DND-41 (cell line): ENCODE results near the gene IRX2.

Experiments
- ATAC-seq: fragments of 200-7000 bp; cut with Tn5 transposase; 3 replicates; pipeline ENCODE4 v1.9.1; 2021; ENCODE audit warnings: low read depth; ENCODE audit not compliant: insufficient read depth
- DNase-seq: peaks from one replicate; pipeline ENCODE4 v3.0.0-alpha.2; 2020
- H2AFZ ChIP-seq: 2 replicates; pipeline ENCODE4 v1.6.0; 2012; ENCODE audit warnings: low read depth, low read length
- H3K27ac ChIP-seq: 2 replicates; pipeline ENCODE4 v1.5.1; 2012; ENCODE audit warnings: low read length, inconsistent platforms
- H3K27me3 ChIP-seq: fragments of 200-600 bp; sonication (generic); 2 replicates; pipeline ENCODE4 v1.6.0; 2012; ENCODE audit warnings: low read length, mild to moderate bottlenecking, inconsistent platforms; ENCODE audit not compliant: insufficient read depth, poor library complexity
- H3K36me3 ChIP-seq: 2 replicates; pipeline ENCODE4 v1.5.1; 2012; ENCODE audit warnings: low read length, inconsistent platforms; ENCODE audit not compliant: insufficient read depth
- H3K4me1 ChIP-seq: 2 replicates; pipeline ENCODE4 v1.5.1; 2012; ENCODE audit warnings: mild to moderate bottlenecking, low read length; ENCODE audit not compliant: insufficient read depth
- H3K4me2 ChIP-seq: 2 replicates; pipeline ENCODE4 v1.6.0; 2012; ENCODE audit warnings: mild to moderate bottlenecking, moderate library complexity, low read length, inconsistent platforms; ENCODE audit not compliant: insufficient read depth
- H3K4me3 ChIP-seq, 2 experiments: fragments of 200-600 bp in 1 of 2; shearing (Covaris generic) in 1 of 2; 2 replicates each; pipeline ENCODE4 v1.5.1; 2012 to 2016; ENCODE audit warnings: inconsistent platforms in 2 of 2, low read length in 2 of 2, mild to moderate bottlenecking in 2 of 2, low read depth in 1 of 2, moderate library complexity in 1 of 2
- H3K79me2 ChIP-seq: 2 replicates; pipeline ENCODE4 v1.6.0; 2012; ENCODE audit warnings: low read length, inconsistent platforms; ENCODE audit not compliant: insufficient read depth
- H3K9ac ChIP-seq: 2 replicates; pipeline ENCODE4 v1.6.0; 2012; ENCODE audit warnings: low read depth, mild to moderate bottlenecking, inconsistent platforms, low read length, moderate library complexity
- H3K9me3 ChIP-seq: 2 replicates; pipeline ENCODE4 v1.5.1; 2012; ENCODE audit warnings: low read length, moderate library complexity, mild to moderate bottlenecking, inconsistent platforms; ENCODE audit not compliant: insufficient read depth, severe bottlenecking
- H4K20me1 ChIP-seq: 2 replicates; pipeline ENCODE4 v1.6.0; 2012; ENCODE audit warnings: low read length; ENCODE audit not compliant: insufficient read depth
- CTCF ChIP-seq: IDR thresholded peaks from 2 replicates; pipeline ENCODE4 v1.5.1; 2012; ENCODE audit warnings: borderline replicate concordance, low read length, moderate library complexity, mild to moderate bottlenecking; ENCODE audit not compliant: poor library complexity, severe bottlenecking; ENCODE audit errors: extremely low read depth
- EZH2 ChIP-seq: IDR thresholded peaks from 3 replicates; pipeline ENCODE4 v1.6.1; 2012; ENCODE audit warnings: borderline replicate concordance, low read depth, mild to moderate bottlenecking, moderate library complexity, low read length, inconsistent platforms; ENCODE audit not compliant: severe bottlenecking

IRX2 gene

GRCh38 chr5:2742921-2743679 is 8.4 kb downstream of the IRX2 start:
- H3K9ac ChIP-seq = no peak overlapping the region
- ATAC-seq = no peak
- no peaks in the 10 kb centered on the region for H3K27me3 ChIP-seq
- no peak overlapping the region for H3K4me3 ChIP-seq
- DNase-seq = no peak
- H3K27ac ChIP-seq = no peak overlapping the region
- no peaks in the 10 kb centered on the region for H4K20me1 ChIP-seq
- H3K4me2 ChIP-seq = no peak overlapping the region
- H2AFZ ChIP-seq = no peak overlapping the region
- TF ChIP-seq CTCF (no peak), EZH2 (no peak)
- H3K36me3 ChIP-seq = no peaks in the 10 kb centered on the region
- H3K4me1 ChIP-seq = no peaks in the 10 kb centered on the region
- no peaks in the 10 kb centered on the region for H3K79me2 ChIP-seq
- H3K9me3 ChIP-seq = peaks cover 11% of the 10 kb centered on the region

- no peak overlapping the region for H3K27ac ChIP-seq
- no peaks in the 10 kb centered on the region for H3K27me3 ChIP-seq
- no peak for DNase-seq
- H3K4me1 ChIP-seq = no peaks in the 10 kb centered on the region
- H4K20me1 ChIP-seq = no peaks in the 10 kb centered on the region
- H3K4me2 ChIP-seq = no peak overlapping the region
- H3K36me3 ChIP-seq = no peaks in the 10 kb centered on the region
- H3K9ac ChIP-seq = no peak overlapping the region
- TF ChIP-seq EZH2 = no peak
- no peak for TF ChIP-seq CTCF
- ATAC-seq = no peak
- no peak overlapping the region for H3K4me3 ChIP-seq
- H2AFZ ChIP-seq = no peak overlapping the region
- H3K9me3 ChIP-seq = peaks cover 11% of the 10 kb centered on the region
- H3K79me2 ChIP-seq = no peaks in the 10 kb centered on the region
Observed at GRCh38 chr5:2741956-2742355, 9.5 kb downstream of the IRX2 start.

- no peak overlapping the region for H2AFZ ChIP-seq
- no peak overlapping the region for H3K27ac ChIP-seq
- ATAC-seq (no peak), DNase-seq (no peak)
- H3K4me3 ChIP-seq = no peak overlapping the region
- H3K9me3 ChIP-seq = peaks cover 11% of the 10 kb centered on the region
- TF ChIP-seq CTCF = no peak
- no peak for TF ChIP-seq EZH2
- no peaks in the 10 kb centered on the region for H3K4me1 ChIP-seq
- no peaks in the 10 kb centered on the region for H3K36me3 ChIP-seq
- H3K27me3 ChIP-seq = no peaks in the 10 kb centered on the region
- H3K4me2 ChIP-seq = no peak overlapping the region
- H4K20me1 ChIP-seq = no peaks in the 10 kb centered on the region
- no peaks in the 10 kb centered on the region for H3K79me2 ChIP-seq
- no peak overlapping the region for H3K9ac ChIP-seq
Observed at GRCh38 chr5:2740876-2741555, 10.5 kb downstream of the IRX2 start.
